ENCODE results near the gene IQGAP3. TPM values are rescaled to one million over a fixed set of nuclear protein-coding genes. Genes with fewer than 3 reads are reported as not detected.
A peak's percentile ranks its signal among the peaks of the same experiment; 100 is the strongest.

Gene IQGAP3
- total RNA-seq, 4 donors from 2014 or later = 0.06 to 1.1 (median 0.50) TPM; not detected in 1

DNA sequence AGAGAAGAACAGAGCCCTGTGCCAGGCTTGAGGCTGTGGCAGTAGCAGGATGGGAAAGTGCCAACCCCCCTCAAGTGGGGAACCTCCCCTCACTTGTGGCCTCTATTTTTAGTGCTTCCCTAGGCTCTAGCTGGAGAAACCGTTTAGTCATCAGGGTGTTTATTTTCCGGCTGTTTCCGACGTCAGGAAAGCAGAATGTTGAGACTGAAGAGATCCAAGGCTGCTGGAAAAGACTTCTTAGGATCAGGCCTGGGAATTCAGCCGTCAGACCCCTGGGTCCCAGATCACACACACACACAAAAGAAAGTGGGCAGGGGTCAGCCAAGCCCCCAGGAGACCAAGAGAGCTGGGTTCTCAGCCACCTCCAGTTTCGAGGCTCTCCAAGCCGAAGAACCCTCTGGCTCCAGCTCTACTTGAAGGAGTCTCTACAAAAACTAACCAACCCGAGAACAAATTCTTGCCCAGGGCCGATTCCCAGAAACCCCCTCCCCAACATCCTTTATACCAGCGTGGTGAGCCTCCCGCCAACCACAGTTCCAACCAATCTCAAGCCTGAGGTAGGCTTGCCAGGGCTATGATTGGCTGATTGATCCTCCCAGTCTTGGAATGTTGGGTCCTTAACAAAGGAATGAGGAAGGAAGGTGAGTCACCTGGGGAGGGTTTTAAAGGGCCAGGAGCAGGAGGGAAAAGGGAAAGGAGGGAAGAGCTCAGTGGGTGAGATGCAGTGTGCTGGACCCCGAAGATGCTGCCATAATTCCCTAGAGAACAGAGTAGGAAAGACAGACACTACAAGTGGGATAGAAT lies 69.3 kb downstream of the IQGAP3 start:
- TF ChIP-seq POLR2A (IDR thresholded peaks at IDR 0.05; ENCODE audit: low read depth) = no peak
- TF ChIP-seq, protein P1, sequence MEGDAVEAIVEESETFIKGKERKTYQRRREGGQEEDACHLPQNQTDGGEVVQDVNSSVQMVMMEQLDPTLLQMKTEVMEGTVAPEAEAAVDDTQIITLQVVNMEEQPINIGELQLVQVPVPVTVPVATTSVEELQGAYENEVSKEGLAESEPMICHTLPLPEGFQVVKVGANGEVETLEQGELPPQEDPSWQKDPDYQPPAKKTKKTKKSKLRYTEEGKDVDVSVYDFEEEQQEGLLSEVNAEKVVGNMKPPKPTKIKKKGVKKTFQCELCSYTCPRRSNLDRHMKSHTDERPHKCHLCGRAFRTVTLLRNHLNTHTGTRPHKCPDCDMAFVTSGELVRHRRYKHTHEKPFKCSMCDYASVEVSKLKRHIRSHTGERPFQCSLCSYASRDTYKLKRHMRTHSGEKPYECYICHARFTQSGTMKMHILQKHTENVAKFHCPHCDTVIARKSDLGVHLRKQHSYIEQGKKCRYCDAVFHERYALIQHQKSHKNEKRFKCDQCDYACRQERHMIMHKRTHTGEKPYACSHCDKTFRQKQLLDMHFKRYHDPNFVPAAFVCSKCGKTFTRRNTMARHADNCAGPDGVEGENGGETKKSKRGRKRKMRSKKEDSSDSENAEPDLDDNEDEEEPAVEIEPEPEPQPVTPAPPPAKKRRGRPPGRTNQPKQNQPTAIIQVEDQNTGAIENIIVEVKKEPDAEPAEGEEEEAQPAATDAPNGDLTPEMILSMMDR (IDR thresholded peaks at IDR 0.05) = peak in 1 of 3 experiments; percentile 19
- TF ChIP-seq POLR2AphosphoS5 (IDR thresholded peaks at IDR 0.05) = peak in 1 of 2 donors; percentile 96
- peak; percentile 70 for TF ChIP-seq EP300 (IDR thresholded peaks at IDR 0.05)
- WGBS = 9% methylated on average over 12 of the region's 12 CpGs
- DNase-seq (ENCODE audit: extremely low spot score) = peak; percentile 95
- Histone ChIP-seq H3K4me1 (peaks cover 53 to 75% (median 71%) of the 10 kb centered on the region in 4 donors), H3K36me3 (no peaks in the 10 kb centered on the region), H3K27me3 (no peaks in the 10 kb centered on the region), H3K9me3 (no peaks in the 10 kb centered on the region), H3K27ac (replicated peaks in 1 of 4) (peak overlapping the region; percentile 98 to 100 (median 99)), H3K4me3 (peak overlapping the region; percentile 24 to 45 (median 34))
- intact Hi-C loops (cut with DNase I) = loop anchor here (2.0 kb wide), 1 partner anchor 46 kb away; no protein-coding TSS in a partner anchor

- TF ChIP-seq, protein P1 (IDR thresholded peaks at IDR 0.05) = no peak
- TF ChIP-seq EP300 (IDR thresholded peaks at IDR 0.05) (no peak), POLR2A (IDR thresholded peaks at IDR 0.05; ENCODE audit: low read depth) (no peak), POLR2AphosphoS5 (IDR thresholded peaks at IDR 0.05) (no peak)
- Histone ChIP-seq H3K4me1 (peaks cover 56 to 75% (median 71%) of the 10 kb centered on the region in 4 donors), H3K4me3 (peak overlapping the region; percentile 24 to 45 (median 34)), H3K36me3 (no peaks in the 10 kb centered on the region), H3K27me3 (no peaks in the 10 kb centered on the region), H3K27ac (replicated peaks in 1 of 4) (peak overlapping the region; percentile 98 to 100 (median 99)), H3K9me3 (no peaks in the 10 kb centered on the region)
- intact Hi-C loops (cut with DNase I) = loop anchor here (2.0 kb wide), 1 partner anchor 46 kb away; no protein-coding TSS in a partner anchor
- DNase-seq (ENCODE audit: extremely low spot score) = no peak
- 0% methylated on average over 1 of the region's 1 CpG for WGBS
Observed at GRCh38 chr1:156502391-156502893, 69.9 kb downstream of the IQGAP3 start.

DNA sequence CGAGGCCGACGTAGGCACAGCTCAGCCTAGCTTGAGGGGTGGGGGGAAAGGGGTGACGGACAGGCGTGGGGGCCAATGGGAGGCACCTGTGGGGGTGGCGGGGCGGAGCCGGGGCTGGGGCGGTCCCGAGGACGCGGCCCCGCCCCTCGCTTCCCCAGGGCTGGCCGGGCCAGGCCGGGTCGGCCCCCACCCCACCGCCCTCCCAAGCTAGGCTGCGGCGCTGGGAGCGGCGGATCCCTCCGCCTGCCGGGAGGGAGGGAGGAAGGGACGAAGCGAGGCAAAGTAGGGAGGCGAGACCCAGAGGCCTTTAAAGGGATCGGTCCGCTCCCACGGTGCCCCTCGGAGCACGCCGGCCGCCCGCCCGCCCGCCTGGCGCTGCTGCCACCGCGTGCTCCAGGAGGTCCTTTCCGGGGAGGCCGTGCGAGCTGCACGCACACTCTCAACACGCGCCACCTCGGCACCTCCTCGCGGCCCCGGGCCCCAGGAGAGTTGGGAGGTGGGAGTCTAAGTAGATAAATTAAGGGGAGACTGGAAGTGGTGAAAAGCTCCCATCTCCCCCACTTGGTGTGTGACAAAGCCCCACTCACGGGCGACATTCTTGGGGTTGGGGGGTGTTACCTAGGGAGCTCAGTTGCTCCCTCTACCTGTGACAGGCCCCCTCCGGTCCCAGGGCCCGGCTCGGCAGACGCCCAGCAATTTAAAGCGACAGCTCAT lies 71.4 kb downstream of the IQGAP3 start:
- DNase-seq (ENCODE audit: extremely low spot score) = peak; percentile 99
- Histone ChIP-seq H3K36me3 (no peaks in the 10 kb centered on the region), H3K27ac (replicated peaks in 1 of 4) (peak overlapping the region; percentile 98 to 100 (median 99)), H3K27me3 (no peaks in the 10 kb centered on the region), H3K4me3 (peak overlapping the region; percentile 92 to 99 (median 98)), H3K4me1 (peaks cover 68 to 76% (median 75%) of the 10 kb centered on the region in 4 donors), H3K9me3 (no peaks in the 10 kb centered on the region)
- TF ChIP-seq, protein P1 (IDR thresholded peaks at IDR 0.05) = peak; percentile 44 to 48 (median 47)
- TF ChIP-seq POLR2AphosphoS5 (IDR thresholded peaks at IDR 0.05) (peak in 1 of 2 donors; percentile 97), EP300 (IDR thresholded peaks at IDR 0.05) (peak; percentile 37), POLR2A (IDR thresholded peaks at IDR 0.05; ENCODE audit: low read depth) (peak; percentile 90)
- intact Hi-C loops (cut with DNase I) = no loop called here
- whole genome bisulfite sequencing = under 1% methylated on average over 41 of the region's 57 CpGs

- Histone ChIP-seq H3K9me3 (no peaks in the 10 kb centered on the region), H3K4me1 (peaks cover 69 to 76% (median 75%) of the 10 kb centered on the region in 4 donors), H3K27me3 (no peaks in the 10 kb centered on the region), H3K4me3 (peak within 1 kb of the TSS; percentile 92 to 99 (median 98)), H3K36me3 (no peaks in the 10 kb centered on the region), H3K27ac (replicated peaks in 1 of 4) (peak within 1 kb of the TSS; percentile 98 to 100 (median 99))
- intact Hi-C loops (cut with DNase I) = no loop called here
- WGBS = 0% methylated on average over 11 of the region's 27 CpGs
- DNase-seq (ENCODE audit: extremely low spot score) = no peak
- TF ChIP-seq EP300 (IDR thresholded peaks at IDR 0.05) (no peak), POLR2AphosphoS5 (IDR thresholded peaks at IDR 0.05) (peak in 1 of 2 donors; percentile 87), POLR2A (IDR thresholded peaks at IDR 0.05; ENCODE audit: low read depth) (peak; percentile 21)
- TF ChIP-seq, protein P1 (IDR thresholded peaks at IDR 0.05) = no peak
Observed at GRCh38 chr1:156500543-156500792, 71.9 kb downstream of the IQGAP3 start, which contains the start of gene MEF2D. TSS of gene MEF2D (minus strand) at chr1:156500775. CDS start at chr1:156483292, 17,483 bp downstream.

Measured in esophagus muscularis mucosa (tissue), 4 donors.